MM.1S (cell line): ENCODE data around the gene ENTPD8.

Experiments used
- CTCF ChIP-seq: fragments of 300-600 bp; sonication (generic); IDR thresholded peaks from 2 replicates; pipeline ENCODE4 v1.5.1; 2016; ENCODE audit warnings: antibody characterized with exemption, low read length, mixed read lengths
- EZH2 ChIP-seq: fragments of 300-600 bp; sonication (generic); optimal IDR thresholded peaks from 2 replicates; pipeline ENCODE3; 2017; ENCODE audit warnings: low read depth, mild to moderate bottlenecking, antibody characterized with exemption, low read length, mixed read lengths
- EZH2phosphoT487 ChIP-seq: fragments of 300-600 bp; sonication (generic); IDR thresholded peaks from 2 replicates; pipeline ENCODE4 v1.6.1; 2018; ENCODE audit warnings: antibody characterized with exemption, low read length

DNA sequence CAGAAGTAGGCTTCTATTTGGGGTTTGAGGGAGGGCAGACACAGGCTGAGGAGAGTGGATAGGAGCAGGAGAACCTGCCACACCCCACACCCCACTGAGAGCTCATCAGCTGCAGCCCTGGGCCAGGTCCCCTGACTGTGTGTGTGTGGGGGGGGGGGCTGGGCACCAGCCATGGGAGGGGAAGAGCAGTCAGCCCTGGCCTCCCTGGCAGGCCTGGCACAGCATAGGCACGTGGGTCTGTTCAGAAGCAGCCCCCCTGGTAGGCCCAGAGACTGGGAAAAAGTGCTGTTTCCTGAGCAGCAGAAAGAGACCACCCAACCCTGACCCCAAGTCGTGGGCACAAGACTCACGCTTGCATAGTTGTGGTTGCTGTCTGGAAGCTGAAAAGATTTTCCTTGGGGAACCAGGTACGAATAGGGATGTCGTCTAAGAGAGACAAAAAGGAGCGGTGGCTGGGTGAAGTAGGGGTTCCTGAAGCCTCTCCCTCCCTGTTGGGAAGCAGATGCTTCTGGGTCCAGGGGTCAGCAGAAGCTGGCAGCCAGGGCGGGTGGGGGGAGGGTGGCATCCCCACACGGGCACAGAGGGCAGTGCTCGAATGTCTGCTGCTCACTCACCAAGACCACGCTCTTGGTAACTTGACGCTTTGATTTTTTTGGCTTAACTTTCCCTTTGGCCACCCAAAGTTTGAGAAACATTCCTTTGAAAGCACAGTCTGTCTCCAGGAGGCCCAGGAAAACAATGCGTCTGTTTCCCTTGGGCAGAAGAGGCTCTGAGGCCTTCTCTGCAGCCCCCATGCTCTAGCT lies 15.1 kb upstream of the ENTPD8 start:
- TF ChIP-seq CTCF (no peak), EZH2 (no peak), EZH2phosphoT487 (no peak)
